NB4 (cell line): ENCODE measurements around the gene RDH5.

Source experiments
- DNase-seq: peaks from one replicate; pipeline ENCODE4 v3.0.0; 2010; ENCODE audit warnings: low read depth
- H3K4me3 ChIP-seq: one replicate; pipeline ENCODE4 v1.5.1; 2011; ENCODE audit warnings: mild to moderate bottlenecking, low read depth, low read length, moderate library complexity
- CTCF ChIP-seq: IDR thresholded peaks from one replicate; pipeline ENCODE4 v1.5.1; 2012; ENCODE audit warnings: low read depth, low read length
- MAX ChIP-seq: IDR thresholded peaks from 2 replicates; pipeline ENCODE4 v1.6.1; 2011; ENCODE audit warnings: low read depth, low read length
- MYC ChIP-seq: IDR thresholded peaks from 2 replicates; pipeline ENCODE4 v1.6.1; 2011; ENCODE audit warnings: low read depth, low read length
- POLR2A ChIP-seq: IDR thresholded peaks from 2 replicates; pipeline ENCODE4 v1.6.1; 2011; ENCODE audit warnings: mild to moderate bottlenecking; ENCODE audit not compliant: insufficient read length; ENCODE audit errors: extremely low read depth

Gene RDH5

GRCh38 chr12:55736780-55737580 is 16.8 kb downstream of the RDH5 start:
- no peak overlapping the region for H3K4me3 ChIP-seq
- TF ChIP-seq MAX (0 out of 2 replicates have a peak, but pooled peaks have one; percentile 39), POLR2A (no peak), CTCF (peak; percentile 94)
- peak; percentile 78 for DNase-seq

GRCh38 chr12:55737581-55738122 is 17.5 kb downstream of the RDH5 start:
- peak overlapping the region; percentile 75 for H3K4me3 ChIP-seq

GRCh38 chr12:55738123-55739024 is 18.2 kb downstream of the RDH5 start:
- peak overlapping the region; percentile 75 for H3K4me3 ChIP-seq
- DNase-seq: peak; percentile 92
- TF ChIP-seq MAX (peak; percentile 35), POLR2A (peak; percentile 21), MYC (0 out of 2 replicates have a peak, but pooled peaks have one; percentile 21), CTCF (peak; percentile 78)

More at GRCh38 chr12:55737581-55738122, 17.5 kb downstream of the RDH5 start:
- no peak for DNase-seq
- TF ChIP-seq POLR2A (no peak), MAX (no peak), CTCF (no peak), MYC (no peak)

GRCh38 chr12:55739025-55739378 is 18.8 kb downstream of the RDH5 start:
- TF ChIP-seq POLR2A (no peak), CTCF (no peak), MYC (no peak), MAX (no peak)
- no peak for DNase-seq
- H3K4me3 ChIP-seq: peak overlapping the region; percentile 75

GRCh38 chr12:55741931-55742680 is 21.9 kb downstream of the RDH5 start:
- DNase-seq: no peak
- peak overlapping the region; percentile 3 for H3K4me3 ChIP-seq
- TF ChIP-seq MAX (no peak), MYC (no peak), POLR2A (no peak), CTCF (no peak)
